ENCODE data around the gene GEMIN5.
"Not testable (repeated sequence)": the region's sequence is repeated elsewhere in the genome, so short reads cannot be mapped to it uniquely, and the experiment has no call there.

GEMIN5 gene, protein sequence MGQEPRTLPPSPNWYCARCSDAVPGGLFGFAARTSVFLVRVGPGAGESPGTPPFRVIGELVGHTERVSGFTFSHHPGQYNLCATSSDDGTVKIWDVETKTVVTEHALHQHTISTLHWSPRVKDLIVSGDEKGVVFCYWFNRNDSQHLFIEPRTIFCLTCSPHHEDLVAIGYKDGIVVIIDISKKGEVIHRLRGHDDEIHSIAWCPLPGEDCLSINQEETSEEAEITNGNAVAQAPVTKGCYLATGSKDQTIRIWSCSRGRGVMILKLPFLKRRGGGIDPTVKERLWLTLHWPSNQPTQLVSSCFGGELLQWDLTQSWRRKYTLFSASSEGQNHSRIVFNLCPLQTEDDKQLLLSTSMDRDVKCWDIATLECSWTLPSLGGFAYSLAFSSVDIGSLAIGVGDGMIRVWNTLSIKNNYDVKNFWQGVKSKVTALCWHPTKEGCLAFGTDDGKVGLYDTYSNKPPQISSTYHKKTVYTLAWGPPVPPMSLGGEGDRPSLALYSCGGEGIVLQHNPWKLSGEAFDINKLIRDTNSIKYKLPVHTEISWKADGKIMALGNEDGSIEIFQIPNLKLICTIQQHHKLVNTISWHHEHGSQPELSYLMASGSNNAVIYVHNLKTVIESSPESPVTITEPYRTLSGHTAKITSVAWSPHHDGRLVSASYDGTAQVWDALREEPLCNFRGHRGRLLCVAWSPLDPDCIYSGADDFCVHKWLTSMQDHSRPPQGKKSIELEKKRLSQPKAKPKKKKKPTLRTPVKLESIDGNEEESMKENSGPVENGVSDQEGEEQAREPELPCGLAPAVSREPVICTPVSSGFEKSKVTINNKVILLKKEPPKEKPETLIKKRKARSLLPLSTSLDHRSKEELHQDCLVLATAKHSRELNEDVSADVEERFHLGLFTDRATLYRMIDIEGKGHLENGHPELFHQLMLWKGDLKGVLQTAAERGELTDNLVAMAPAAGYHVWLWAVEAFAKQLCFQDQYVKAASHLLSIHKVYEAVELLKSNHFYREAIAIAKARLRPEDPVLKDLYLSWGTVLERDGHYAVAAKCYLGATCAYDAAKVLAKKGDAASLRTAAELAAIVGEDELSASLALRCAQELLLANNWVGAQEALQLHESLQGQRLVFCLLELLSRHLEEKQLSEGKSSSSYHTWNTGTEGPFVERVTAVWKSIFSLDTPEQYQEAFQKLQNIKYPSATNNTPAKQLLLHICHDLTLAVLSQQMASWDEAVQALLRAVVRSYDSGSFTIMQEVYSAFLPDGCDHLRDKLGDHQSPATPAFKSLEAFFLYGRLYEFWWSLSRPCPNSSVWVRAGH (N-terminal part only)

DNA sequence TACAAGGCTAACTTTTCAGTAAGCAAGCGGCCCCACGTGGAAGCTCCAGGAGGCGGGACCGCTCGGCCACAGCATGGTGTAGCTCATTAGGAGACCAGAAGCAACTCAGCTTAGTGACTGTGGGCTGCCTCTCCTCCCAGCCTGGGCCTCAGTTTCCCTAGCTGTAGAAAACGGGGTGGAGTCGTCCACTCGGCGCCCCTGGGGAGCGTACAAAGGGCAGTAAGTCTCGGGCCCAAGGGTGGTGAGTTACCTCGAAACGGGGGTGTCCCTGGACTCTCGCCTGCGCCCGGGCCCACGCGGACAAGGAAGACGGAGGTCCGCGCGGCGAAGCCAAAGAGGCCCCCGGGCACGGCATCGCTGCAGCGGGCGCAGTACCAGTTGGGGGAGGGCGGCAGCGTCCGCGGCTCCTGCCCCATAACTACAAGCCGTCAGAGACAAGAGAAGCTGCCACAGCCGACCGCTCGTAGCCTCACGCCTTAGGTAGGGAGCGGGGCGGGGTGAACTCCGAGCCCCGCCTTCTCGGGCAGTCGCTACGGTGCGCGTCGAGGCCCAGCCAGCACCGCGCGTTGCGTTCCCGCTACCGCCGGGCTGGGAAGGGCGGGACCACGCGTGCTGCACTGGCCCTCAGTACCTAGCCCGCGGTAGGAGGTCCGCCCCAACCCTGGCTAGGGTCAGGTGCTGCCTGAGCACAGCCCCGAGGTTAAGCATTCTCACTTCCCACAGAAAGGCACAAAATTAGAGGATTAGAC is at the start of gene GEMIN5:
Gene GEMIN5 (minus strand): TSS at position 494 of the 749 bp plus-strand sequence. CDS start 78 bp downstream, at position 416.
- peak; percentile 79 for DNase-seq (ENCODE audit: low spot score)

DNA sequence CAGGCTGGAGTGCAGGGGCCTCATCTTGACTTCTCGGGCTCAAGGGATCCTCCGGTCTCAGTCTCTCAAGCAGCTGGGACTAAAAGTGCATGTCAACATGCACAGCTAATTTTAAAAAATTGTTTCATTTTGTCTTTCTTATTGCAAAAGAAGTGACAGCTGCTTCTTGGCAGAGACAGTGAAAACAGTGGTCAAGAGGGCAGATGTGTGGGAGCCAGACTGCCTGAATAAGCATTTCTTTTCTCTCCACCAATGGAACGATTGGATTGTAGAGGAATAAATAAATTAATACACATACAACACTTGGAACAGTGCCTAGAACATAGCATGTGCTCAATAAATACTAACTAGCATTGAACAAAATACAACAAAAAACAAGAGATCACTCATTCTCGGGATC is 48.1 kb upstream of the GEMIN5 start:
- DNase-seq (ENCODE audit: low spot score), result no peak

DNA sequence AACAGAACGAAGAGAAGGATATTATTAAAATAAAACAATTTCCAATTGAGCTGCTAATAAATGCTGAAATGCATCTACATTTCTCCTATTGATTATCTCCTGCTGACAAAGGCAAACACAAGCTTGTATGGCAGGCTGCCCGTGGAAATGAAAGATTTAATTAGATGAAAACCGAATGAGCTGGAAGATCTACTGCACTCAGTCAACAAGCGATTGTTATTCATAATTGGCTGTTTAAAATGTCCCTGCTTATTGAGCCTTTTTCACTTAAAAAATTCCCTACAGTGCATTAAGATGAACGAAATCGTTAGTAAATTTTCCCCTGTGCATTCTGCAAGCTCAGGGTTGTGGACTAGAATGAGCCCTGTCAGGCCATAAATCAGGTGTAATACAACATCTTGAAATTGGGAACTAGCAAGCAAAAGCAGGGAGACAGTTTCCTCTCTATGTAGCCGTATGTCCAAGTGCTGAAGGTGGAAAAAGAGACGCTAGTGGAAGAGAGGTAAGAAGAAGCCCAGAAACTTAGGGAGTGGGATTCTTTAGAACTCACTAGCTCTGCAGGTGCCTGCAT is 47.0 kb upstream of the GEMIN5 start:
- DNase-seq (ENCODE audit: low spot score), result no peak

DNA sequence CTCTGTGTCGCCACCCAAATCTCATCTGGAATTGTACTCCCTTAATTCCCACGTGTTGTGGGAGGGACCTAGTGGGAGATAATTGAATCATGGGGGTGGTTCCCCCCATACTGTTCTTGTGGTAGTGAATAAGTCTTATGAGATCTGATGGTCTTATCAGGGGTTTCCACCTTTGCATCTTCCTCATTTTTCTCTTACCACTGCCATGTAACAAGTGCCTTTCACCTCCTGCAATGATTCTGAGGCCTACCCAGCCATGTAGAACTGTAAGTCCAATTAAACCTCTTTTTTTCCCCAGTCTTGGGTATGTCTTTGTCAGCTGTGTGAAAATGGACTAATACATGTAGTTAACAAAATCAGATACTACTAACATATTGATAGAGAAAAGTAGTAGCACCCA is 40.3 kb upstream of the GEMIN5 start:
- DNase-seq (ENCODE audit: low spot score), result not testable (repeated sequence)

DNA sequence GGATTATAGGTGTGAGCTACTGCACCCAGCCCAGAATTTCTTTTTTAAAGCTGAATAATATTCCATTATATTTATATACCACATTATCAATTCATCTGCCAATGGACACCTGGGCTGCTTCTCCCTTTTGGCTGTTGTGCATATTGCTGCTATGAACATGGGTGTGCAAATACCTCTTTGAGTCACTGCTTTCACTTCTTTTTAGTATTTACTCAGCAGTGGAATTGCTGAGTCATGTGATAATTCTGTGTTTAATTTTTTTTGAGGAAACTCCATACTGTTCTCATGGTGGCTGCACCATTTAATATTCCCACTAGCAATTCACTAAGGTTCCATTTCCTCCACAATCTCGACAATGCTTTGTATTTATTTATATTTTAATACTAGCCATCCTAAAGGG is 39.4 kb upstream of the GEMIN5 start:
- no peak for DNase-seq (ENCODE audit: low spot score)

DNA sequence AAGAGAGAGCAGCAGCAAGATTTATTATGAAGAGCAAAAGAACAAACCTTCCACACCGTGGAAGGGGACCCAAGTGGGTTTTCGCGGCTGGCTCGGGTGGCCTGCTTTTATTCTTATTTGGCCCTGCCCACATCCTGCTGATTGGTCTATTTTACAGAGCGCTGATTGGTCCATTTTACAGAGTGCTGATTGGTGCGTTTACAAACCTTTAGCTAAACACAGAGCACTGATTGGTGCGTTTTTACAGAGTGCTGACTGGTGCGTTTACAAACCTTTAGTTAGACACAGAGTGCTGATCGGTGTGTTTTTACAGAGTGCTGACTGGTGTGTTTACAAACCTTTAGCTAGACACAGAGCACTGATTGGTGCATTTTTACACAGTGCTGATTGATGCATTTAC is 38.1 kb upstream of the GEMIN5 start:
- not testable (repeated sequence) for DNase-seq (ENCODE audit: low spot score)

DNA sequence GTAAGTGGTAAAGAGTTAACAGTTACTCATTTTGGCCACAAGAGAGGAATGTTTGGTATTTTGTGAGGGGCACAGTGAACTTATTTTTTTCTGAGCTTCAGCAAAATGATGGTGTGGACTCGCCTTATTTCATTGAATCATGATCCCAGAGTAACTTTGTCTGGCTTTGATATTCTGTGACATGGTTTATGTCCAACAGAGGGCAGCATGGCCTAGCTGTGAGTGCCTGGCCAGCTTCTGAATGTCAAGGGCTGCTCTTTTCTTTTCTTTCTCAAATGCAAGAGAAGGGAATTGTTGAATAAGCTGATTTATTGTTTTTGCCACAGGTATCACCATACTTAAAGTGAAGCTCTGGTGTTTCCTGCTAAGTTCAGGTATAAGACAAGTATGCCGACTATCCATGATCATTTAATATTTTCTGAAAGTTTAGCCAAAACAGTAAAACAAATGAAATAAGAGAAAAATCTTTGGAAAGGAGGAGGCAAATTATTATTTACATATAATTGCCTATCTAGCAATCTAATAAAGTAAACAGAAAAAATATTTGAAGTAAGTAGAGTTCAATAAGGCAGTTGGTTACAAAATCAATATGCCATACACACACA is 34.6 kb upstream of the GEMIN5 start:
- DNase-seq (ENCODE audit: low spot score), result no peak

DNA sequence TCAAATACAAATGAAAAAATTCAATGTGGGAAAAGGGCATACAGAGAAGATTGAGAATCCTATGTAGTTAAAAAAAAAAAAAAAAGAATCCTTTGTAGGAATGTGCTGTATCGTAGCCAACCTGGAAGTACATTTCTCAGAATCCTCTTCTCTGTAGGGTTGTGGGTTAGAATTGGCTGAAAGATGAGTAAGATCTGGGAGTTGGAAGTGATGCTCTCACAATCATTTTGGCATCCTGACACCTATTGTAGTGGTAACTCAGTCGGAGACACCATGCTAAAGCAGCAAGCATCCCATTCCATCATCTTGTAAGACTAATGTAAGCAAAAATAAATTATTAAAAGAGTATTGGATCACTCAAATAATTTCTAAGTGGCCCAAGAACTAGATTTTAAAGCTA is 33.5 kb upstream of the GEMIN5 start:
- DNase-seq (ENCODE audit: low spot score), result no peak

DNA sequence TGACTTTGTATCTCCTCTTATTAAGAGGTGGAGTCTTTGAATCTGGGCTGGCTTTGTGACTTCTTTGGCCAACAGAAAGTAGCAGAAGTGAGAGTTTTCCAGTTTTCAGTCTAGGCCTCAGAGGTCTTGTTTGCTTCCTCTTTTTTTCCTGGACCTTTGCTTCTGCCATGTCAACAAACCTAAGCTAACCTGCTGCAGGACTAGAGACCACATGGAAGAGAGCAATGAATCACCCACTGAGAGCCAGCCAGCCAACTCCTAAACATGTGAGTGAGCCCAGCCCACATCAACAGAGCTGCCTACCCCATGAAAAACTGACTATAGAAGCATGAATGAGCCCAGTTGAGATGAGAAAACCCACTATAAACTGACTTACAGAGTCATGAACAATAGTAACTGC is 32.7 kb upstream of the GEMIN5 start:
- no peak for DNase-seq (ENCODE audit: low spot score)

DNA sequence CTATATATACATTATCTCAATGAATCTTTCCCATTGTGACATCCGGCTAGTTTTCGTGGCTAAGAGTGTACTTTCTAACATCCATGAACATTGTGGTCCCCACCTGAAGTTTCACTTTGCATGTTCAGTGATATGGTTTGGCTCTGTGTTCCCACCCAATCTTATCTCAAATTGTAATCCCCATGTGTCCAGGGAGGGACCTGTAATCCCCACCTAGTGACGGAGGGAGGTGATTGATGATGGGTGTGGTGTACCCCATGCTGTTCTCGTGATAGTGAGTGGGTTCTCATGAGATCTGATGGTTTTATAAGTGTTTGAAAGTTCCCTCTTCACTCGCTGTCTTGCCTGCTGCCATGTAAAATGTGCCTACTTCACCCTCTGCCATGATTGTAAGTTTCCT is 30.9 kb upstream of the GEMIN5 start:
- DNase-seq (ENCODE audit: low spot score), result no peak

DNA sequence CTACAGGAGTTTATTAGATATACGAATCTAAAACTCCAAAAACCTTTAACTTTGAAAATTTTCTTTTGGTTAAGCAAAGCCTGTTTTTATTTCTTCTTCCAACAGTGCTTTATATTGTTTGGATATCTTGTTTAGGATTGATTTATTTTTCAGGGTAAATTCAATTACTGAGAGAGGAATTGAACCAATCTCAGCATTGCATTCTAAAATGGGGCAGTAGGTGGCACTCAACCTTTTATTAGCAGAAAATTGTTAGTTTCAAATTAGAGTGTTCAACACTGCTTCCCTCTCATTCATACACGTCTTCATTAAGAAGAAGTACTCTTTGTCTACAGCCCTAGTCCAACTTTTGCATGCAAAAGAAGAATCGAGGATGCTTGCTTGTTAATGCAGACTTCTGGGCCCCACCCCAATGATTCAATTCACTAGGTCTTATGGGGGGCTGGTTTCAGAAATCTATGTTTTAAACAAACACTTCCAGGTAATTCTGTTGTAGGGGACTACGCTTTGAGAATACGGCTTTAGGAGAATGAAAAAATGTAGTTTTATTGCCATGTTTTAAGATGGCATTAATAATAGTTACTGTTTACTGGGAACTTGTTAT is 29.5 kb upstream of the GEMIN5 start:
- no peak for DNase-seq (ENCODE audit: low spot score)

DNA sequence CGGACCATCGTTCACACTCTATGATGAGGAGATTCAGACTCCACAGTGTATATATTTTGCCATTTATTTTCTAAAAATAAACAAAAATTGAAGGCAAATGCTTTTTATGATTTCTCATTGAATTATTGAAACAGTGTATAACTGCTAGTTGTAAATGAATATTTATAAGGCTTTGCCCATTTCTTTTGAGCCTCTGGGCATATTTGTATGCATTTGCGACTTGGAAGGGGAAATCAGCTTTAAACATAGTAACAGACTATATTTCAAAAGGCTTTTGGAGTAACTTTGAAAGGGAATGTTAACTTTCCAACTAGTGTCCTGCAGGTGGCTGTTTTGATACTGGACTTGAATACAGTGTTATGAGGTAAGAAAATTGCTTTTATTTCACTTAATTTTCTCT is 28.9 kb upstream of the GEMIN5 start:
- no peak for DNase-seq (ENCODE audit: low spot score)

DNA sequence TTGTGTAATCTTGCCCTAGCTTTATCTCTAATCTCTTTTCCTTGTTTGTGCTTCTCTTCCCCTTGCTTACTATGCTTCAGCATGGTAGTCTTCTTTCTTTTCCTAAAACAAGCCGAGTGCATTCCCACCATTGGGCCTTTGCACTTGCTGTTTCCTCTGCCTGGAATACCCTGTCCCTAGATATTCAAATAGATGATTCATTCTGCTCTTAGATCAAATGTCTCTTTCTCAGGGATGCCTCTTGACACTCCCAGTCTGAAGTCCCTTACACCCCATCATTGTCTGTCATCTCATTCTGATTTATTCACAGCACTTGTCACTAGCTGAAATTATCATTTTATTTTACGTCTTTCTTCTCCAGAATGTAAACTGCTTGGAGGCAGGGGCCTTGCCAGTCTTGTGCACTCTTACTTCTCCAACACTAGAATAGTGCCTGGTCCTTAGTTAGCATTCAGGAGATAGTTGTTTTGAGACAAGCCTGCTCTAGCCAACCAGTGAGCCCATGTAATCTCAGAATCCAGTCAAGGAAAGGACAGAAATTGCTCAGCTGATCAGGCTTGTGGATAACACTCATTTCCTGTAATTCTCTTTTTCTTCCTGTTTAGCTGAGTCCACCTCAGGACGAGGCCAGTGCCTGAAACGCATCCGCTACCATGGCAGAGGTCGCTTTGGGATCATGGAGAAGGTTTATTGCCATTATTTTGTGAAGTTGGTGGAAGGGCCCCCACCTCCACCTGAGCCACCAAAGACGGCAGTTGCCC is 28.2 kb upstream of the GEMIN5 start:
- DNase-seq (ENCODE audit: low spot score), result no peak

DNA sequence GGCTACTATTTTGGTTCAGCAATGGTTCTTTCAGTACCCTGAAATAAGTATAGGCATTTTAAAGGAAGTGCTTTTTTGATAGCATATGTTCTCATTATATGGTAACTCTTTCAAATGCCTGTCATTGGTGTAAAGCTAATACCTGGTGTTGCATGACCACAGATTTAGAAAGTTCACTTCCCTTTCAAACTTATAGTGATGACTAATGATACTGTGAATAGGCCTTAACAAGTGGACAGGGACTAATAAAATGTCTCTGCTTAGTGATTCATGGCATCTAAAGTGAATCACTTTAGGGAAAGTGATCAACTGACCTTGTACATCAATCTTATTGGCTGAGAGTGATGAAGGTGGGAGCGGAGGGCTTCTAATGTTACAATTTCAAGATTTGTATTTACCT is 24.5 kb upstream of the GEMIN5 start:
- DNase-seq (ENCODE audit: low spot score), result no peak

DNA sequence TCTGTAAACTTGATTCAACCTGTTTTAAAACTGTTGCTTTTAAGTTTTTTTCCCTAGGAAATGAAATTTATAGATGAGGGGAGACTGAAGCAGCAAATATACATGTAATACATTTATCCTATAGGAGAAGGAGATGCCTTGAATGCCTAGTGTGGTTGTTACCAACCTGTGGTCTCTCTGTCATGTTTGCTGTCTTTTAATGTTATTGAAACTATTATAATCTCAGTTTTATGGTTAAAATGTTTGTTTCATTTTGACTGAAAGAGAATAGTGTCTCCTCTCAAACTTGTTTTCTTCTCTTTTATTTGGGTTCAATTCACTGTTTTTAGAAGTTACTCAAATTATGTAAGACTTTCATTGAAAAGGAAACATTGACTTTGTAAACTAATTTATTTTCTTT is 18.7 kb upstream of the GEMIN5 start:
- no peak for DNase-seq (ENCODE audit: low spot score)

DNA sequence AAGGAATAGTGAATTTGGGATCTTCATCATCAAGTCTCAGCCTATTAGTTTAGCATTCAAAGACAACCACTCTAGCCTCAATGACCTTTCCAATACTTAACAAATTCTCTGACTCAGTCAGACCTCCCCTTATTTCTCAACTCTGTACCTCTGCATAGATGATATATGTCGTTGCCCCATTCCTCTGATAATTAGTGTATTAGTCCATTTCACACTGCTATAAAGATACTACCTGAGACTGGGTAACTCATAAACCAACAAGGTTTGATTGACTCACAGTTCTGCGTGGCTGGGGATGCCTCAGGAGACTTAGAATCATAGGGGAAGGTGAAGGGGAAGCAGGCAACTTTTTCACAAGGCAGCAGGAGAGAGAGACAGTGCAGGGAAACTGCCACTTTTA is 11.8 kb upstream of the GEMIN5 start:
- DNase-seq (ENCODE audit: low spot score), result no peak

DNA sequence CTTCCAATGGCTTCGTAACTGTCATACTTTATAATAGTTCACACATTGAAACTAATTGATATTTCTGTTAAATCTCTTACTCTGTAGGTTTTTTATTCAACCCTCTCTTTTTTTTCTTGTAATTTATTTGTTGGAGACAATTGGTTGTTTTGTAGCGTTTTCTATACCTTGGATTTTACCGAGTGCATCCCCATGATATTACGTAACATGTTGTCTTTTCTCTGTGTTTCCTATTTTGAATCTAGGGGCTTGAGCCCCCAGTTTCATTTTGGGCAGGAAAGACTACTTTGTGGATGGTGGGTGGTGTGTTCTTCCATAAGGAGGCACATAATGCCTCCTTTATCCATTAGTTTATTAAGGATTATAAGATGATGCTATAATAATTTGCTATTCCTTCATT is 10.3 kb upstream of the GEMIN5 start:
- no peak for DNase-seq (ENCODE audit: low spot score)

DNA sequence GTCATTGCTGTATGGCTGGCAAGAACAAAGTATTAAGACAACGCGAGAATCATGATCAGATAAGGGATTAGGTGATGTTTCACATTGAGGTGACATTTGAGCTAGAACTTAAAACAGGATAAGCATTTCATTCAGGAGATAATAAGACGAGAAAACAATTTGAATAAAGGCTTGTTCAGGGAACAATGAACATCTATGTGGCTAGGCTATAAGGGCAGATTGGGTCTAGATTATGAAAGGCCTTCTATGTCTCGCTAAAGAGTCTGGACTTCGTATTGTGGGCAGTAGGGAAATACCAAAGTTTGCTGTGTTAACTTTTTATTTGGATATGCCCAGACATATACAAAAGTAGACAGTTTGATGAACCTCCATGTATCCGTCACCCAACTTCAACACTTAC is 9.8 kb upstream of the GEMIN5 start:
- no peak for DNase-seq (ENCODE audit: low spot score)

DNA sequence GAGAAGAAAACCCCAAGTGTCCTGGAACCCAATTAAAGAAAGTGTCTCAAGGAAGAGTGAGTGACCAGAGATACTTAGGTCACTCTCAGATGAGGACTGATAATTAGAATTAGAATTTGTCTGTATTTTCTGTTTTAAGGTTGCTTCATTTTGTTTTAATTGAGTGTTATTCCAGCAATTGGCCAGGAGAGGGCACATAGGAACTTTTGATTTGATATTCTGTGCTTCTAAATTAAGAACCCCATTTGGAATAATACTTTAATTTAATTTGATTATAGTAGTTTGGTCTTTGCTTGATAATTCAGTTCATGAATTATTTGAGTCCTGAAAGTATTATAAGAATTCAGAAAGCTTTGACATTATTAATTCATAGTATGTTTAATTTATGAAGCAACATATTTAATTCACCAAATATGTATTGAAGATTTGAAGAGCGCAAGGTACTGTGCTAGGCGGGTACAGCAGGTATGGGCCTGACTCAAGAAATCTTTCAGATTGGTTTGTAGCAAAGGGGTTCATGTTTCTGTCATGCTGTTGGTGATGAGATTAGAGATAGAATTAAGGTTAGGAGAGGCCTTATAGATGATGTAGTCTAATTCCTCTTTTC is 7.8 kb upstream of the GEMIN5 start:
- DNase-seq (ENCODE audit: low spot score), result peak; percentile 5
